ENCODE results near the gene PLXND1. TPM values are rescaled to one million over a fixed set of nuclear protein-coding genes. Genes with fewer than 3 reads are reported as not detected.

PLXND1 gene
- polyA plus RNA-seq, 1 donor from 2014 or later = 0.05 TPM

DNA sequence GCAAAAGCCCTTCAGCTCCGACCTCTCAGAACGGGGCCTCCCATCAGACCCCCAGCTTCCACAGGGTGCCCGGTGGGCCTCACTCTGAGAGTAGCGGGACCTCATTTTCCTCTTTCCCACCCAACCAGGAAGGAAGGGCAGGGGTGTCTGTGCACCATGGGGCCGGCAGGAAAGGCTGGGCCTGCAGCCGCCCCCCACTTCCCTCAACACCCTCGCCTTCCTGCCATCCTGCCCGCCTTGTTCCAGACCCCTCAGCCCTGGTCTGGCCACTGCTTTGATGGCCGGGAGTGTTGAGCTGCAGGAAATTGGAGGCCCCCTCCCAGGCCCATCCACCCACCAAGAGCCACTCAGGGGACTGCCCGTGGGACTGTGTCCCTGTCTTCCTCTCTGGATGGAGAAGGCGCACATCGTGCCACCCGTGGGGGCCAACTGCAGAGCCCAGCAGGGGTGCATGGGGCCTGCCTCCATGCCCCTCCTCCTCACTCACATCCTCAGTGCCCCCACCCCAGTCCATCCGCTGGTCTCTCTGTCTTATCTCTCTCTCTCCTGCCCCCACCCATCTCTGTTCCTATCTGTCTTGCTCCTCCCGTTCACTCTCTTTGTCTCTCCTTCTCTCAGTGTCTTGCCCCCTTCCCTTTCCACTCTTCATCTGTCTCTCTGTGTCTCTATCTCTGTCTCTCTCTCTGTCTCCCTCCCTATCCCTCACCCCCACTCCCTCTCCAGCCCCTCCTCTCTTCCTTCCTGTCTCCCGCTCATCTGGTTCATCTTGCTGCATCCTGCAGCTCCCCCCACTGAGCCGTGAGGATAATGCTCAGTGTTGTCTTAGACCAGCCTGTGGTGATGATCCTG lies 1.8 kb upstream of the PLXND1 start:
- H3K4me3 ChIP-seq (ENCODE audit: low read length) = no peak overlapping the region
- H3K9ac ChIP-seq (ENCODE audit: low read length) = no peak overlapping the region
- H3K9me3 ChIP-seq (ENCODE audit: low read length) = no peaks in the 10 kb centered on the region
- peaks cover 50% of the 10 kb centered on the region for H3K27me3 ChIP-seq (ENCODE audit: insufficient read depth, low read depth, low read length)
- H3F3A ChIP-seq (ENCODE audit: insufficient read depth, low read length, poor library complexity, severe bottlenecking) = no peaks in the 10 kb centered on the region
- no peaks in the 10 kb centered on the region for H3K9me2 ChIP-seq (ENCODE audit: insufficient read depth, low read length)
- H3K79me2 ChIP-seq (replicated peaks; ENCODE audit: insufficient read depth, low read length) = no peaks in the 10 kb centered on the region
- no peaks in the 10 kb centered on the region for H3K36me3 ChIP-seq (ENCODE audit: insufficient read depth, low read length)
- H3K27ac ChIP-seq (ENCODE audit: low read length) = no peak overlapping the region
- no peak overlapping the region for H2AFZ ChIP-seq (ENCODE audit: low read depth, low read length)
- no peak for TF ChIP-seq EZH2 (IDR thresholded peaks at IDR 0.05; ENCODE audit: borderline replicate concordance, insufficient read depth, low read length, poor library complexity, severe bottlenecking)
- no peak for TF ChIP-seq EP300 (conservative IDR thresholded peaks at IDR 0.05; ENCODE audit: poor library complexity, severe bottlenecking)
- TF ChIP-seq TAF1 (IDR thresholded peaks at IDR 0.05; ENCODE audit: low read depth) = no peak
- TF ChIP-seq, protein P1, sequence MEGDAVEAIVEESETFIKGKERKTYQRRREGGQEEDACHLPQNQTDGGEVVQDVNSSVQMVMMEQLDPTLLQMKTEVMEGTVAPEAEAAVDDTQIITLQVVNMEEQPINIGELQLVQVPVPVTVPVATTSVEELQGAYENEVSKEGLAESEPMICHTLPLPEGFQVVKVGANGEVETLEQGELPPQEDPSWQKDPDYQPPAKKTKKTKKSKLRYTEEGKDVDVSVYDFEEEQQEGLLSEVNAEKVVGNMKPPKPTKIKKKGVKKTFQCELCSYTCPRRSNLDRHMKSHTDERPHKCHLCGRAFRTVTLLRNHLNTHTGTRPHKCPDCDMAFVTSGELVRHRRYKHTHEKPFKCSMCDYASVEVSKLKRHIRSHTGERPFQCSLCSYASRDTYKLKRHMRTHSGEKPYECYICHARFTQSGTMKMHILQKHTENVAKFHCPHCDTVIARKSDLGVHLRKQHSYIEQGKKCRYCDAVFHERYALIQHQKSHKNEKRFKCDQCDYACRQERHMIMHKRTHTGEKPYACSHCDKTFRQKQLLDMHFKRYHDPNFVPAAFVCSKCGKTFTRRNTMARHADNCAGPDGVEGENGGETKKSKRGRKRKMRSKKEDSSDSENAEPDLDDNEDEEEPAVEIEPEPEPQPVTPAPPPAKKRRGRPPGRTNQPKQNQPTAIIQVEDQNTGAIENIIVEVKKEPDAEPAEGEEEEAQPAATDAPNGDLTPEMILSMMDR (IDR thresholded peaks at IDR 0.05; ENCODE audit: poor library complexity, severe bottlenecking) = no peak
- TF ChIP-seq SMC3 (conservative IDR thresholded peaks at IDR 0.05; ENCODE audit: poor library complexity) = no peak
- no peak for TF ChIP-seq MXI1 (conservative IDR thresholded peaks at IDR 0.05; ENCODE audit: poor library complexity, severe bottlenecking)
- no peak for TF ChIP-seq REST (IDR thresholded peaks at IDR 0.05; ENCODE audit: borderline replicate concordance)
- TF ChIP-seq POLR2AphosphoS5 (IDR thresholded peaks at IDR 0.05) = no peak
- no peak for TF ChIP-seq RAD21 (conservative IDR thresholded peaks at IDR 0.05)
- no peaks in the 10 kb centered on the region for H4K20me1 ChIP-seq (ENCODE audit: insufficient read depth)
- H3K4me2 ChIP-seq (ENCODE audit: low read length) = no peak overlapping the region

GRCh38 chr3:129607391-129608068 lies 1.1 kb upstream of the PLXND1 start:
- H3F3A ChIP-seq (ENCODE audit: insufficient read depth, low read length, poor library complexity, severe bottlenecking) = no peaks in the 10 kb centered on the region
- no peak overlapping the region for H2AFZ ChIP-seq (ENCODE audit: low read depth, low read length)
- TF ChIP-seq RAD21 (conservative IDR thresholded peaks at IDR 0.05) = no peak
- TF ChIP-seq EZH2 (IDR thresholded peaks at IDR 0.05; ENCODE audit: borderline replicate concordance, insufficient read depth, low read length, poor library complexity, severe bottlenecking) = no peak
- no peak for TF ChIP-seq REST (IDR thresholded peaks at IDR 0.05; ENCODE audit: borderline replicate concordance)
- no peak for TF ChIP-seq SMC3 (conservative IDR thresholded peaks at IDR 0.05; ENCODE audit: poor library complexity)
- TF ChIP-seq TAF1 (IDR thresholded peaks at IDR 0.05; ENCODE audit: low read depth) = no peak
- TF ChIP-seq POLR2AphosphoS5 (IDR thresholded peaks at IDR 0.05) = no peak
- TF ChIP-seq MXI1 (conservative IDR thresholded peaks at IDR 0.05; ENCODE audit: poor library complexity, severe bottlenecking) = no peak
- TF ChIP-seq EP300 (conservative IDR thresholded peaks at IDR 0.05; ENCODE audit: poor library complexity, severe bottlenecking) = no peak
- TF ChIP-seq, protein P1 (IDR thresholded peaks at IDR 0.05; ENCODE audit: poor library complexity, severe bottlenecking) = no peak

More at GRCh38 chr3:129607391-129608068, 1.1 kb upstream of the PLXND1 start:
- Histone ChIP-seq H3K4me3 (ENCODE audit: low read length) (no peak overlapping the region), H3K79me2 (replicated peaks; ENCODE audit: insufficient read depth, low read length) (no peaks in the 10 kb centered on the region), H3K27ac (ENCODE audit: low read length) (no peak overlapping the region), H4K20me1 (ENCODE audit: insufficient read depth) (no peaks in the 10 kb centered on the region), H3K9me2 (ENCODE audit: insufficient read depth, low read length) (no peaks in the 10 kb centered on the region), H3K9ac (ENCODE audit: low read length) (no peak overlapping the region), H3K36me3 (ENCODE audit: insufficient read depth, low read length) (no peaks in the 10 kb centered on the region), H3K27me3 (ENCODE audit: insufficient read depth, low read depth, low read length) (peaks cover 53% of the 10 kb centered on the region), H3K9me3 (ENCODE audit: low read length) (no peaks in the 10 kb centered on the region), H3K4me2 (ENCODE audit: low read length) (no peak overlapping the region)
